Parathyroid adenoma (tissue), 2 donors: ENCODE results near the gene GALNT9.
"Not testable (repeated sequence)": the region's sequence is repeated elsewhere in the genome, so short reads cannot be mapped to it uniquely, and the experiment has no call there.

Source experiments
- H2AFZ ChIP-seq: fragments of 300-600 bp; sonication (generic); one replicate; pipeline ENCODE4 v1.7.0; 2017; ENCODE audit warnings: antibody characterized with exemption, mild to moderate bottlenecking
- H3K27ac ChIP-seq: fragments of 300-600 bp; sonication (generic); one replicate; pipeline ENCODE4 v1.7.0; 2017
- H3K27me3 ChIP-seq: fragments of 300-600 bp; sonication (generic); one replicate; pipeline ENCODE4 v1.7.0; 2017; ENCODE audit warnings: low read length; ENCODE audit not compliant: control insufficient read depth, insufficient read depth
- H3K36me3 ChIP-seq: fragments of 300-600 bp; sonication (generic); one replicate; pipeline ENCODE4 v1.7.0; 2017; ENCODE audit warnings: low read length; ENCODE audit not compliant: control insufficient read depth, insufficient read depth
- H3K4me1 ChIP-seq: fragments of 300-600 bp; sonication (generic); one replicate; pipeline ENCODE4 v1.7.0; 2017; ENCODE audit warnings: control low read depth
- H3K4me2 ChIP-seq: fragments of 300-600 bp; sonication (generic); one replicate; pipeline ENCODE4 v1.7.0; 2017; ENCODE audit warnings: low read length
- H3K4me3 ChIP-seq: fragments of 300-600 bp; sonication (generic); one replicate; pipeline ENCODE4 v1.7.0; 2017; ENCODE audit warnings: low read depth, low read length
- H3K79me2 ChIP-seq: fragments of 300-600 bp; sonication (generic); one replicate; pipeline ENCODE4 v1.7.0; 2017; ENCODE audit warnings: control low read depth
- H3K9ac ChIP-seq: fragments of 300-600 bp; sonication (generic); one replicate; pipeline ENCODE4 v1.7.0; 2017; ENCODE audit warnings: mild to moderate bottlenecking
- H3K9me3 ChIP-seq: fragments of 300-600 bp; sonication (generic); one replicate; pipeline ENCODE4 v1.7.0; 2017; ENCODE audit warnings: low read length; ENCODE audit not compliant: control insufficient read depth
- TF ChIP-seq, protein P1 (sequence below): fragments of 300-600 bp; sonication (generic); IDR thresholded peaks from one replicate; pipeline ENCODE4 v1.7.0; 2017; ENCODE audit warnings: antibody characterized with exemption, mild to moderate bottlenecking
- donor health status: primary hyperparathyroidism.

GALNT9 gene

DNA sequence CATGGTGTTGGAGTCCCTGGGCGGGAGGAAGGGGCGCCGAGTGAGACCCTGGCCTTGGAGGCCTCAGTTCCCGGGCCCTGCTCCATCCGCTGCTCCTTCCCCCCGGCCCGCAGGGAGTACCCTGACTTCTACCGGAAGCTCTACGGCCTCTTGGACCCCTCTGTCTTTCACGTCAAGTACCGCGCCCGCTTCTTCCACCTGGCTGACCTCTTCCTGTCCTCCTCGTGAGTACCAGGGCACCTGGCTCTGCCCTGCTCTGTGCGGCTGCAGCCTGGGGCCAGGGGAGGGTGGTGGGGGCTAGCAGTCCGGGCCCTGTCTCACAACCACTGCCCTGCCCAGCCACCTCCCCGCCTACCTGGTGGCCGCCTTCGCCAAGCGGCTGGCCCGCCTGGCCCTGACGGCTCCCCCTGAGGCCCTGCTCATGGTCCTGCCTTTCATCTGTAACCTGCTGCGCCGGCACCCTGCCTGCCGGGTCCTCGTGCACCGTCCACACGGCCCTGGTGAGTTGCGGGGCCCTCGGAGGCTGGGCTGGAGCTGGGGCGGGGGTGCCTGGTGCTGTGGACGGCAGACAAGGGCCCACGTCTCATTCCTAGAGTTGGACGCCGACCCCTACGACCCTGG is 178.1 kb downstream of the GALNT9 start:
- Histone ChIP-seq H3K79me2 (no peaks in the 10 kb centered on the region), H3K9ac (no peak overlapping the region), H3K4me2 (no peak overlapping the region), H3K36me3 (no peaks in the 10 kb centered on the region), H3K27me3 (no peaks in the 10 kb centered on the region), H3K27ac (no peak overlapping the region), H3K4me1 (no peaks in the 10 kb centered on the region), H2AFZ (no peak overlapping the region), H3K9me3 (no peaks in the 10 kb centered on the region), H3K4me3 (no peak overlapping the region)
- TF ChIP-seq, protein P1, sequence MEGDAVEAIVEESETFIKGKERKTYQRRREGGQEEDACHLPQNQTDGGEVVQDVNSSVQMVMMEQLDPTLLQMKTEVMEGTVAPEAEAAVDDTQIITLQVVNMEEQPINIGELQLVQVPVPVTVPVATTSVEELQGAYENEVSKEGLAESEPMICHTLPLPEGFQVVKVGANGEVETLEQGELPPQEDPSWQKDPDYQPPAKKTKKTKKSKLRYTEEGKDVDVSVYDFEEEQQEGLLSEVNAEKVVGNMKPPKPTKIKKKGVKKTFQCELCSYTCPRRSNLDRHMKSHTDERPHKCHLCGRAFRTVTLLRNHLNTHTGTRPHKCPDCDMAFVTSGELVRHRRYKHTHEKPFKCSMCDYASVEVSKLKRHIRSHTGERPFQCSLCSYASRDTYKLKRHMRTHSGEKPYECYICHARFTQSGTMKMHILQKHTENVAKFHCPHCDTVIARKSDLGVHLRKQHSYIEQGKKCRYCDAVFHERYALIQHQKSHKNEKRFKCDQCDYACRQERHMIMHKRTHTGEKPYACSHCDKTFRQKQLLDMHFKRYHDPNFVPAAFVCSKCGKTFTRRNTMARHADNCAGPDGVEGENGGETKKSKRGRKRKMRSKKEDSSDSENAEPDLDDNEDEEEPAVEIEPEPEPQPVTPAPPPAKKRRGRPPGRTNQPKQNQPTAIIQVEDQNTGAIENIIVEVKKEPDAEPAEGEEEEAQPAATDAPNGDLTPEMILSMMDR = no peak

DNA sequence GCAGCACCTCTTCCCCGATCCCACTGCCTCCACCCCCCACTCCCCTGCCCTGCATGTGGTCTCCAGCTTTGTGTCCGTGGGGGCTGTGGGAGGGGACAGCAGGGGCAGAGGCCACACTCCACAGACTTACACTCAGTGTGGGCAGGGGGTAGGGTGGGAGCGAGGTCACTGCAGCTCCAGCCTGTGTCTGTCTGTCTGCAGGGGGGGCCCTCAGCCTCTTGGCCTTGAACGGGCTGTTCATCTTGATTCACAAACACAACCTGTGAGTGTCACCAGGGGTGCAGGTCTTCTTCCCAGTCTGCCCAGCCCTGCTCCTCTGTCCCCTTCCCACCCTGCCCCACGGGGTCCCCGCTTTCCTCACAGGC is 178.6 kb downstream of the GALNT9 start:
- Histone ChIP-seq H3K4me2 (no peak overlapping the region), H3K27ac (no peak overlapping the region), H3K79me2 (no peaks in the 10 kb centered on the region), H2AFZ (no peak overlapping the region), H3K9me3 (no peaks in the 10 kb centered on the region), H3K9ac (no peak overlapping the region), H3K27me3 (no peaks in the 10 kb centered on the region), H3K36me3 (no peaks in the 10 kb centered on the region), H3K4me3 (no peak overlapping the region), H3K4me1 (no peaks in the 10 kb centered on the region)
- TF ChIP-seq, protein P1 = no peak

DNA sequence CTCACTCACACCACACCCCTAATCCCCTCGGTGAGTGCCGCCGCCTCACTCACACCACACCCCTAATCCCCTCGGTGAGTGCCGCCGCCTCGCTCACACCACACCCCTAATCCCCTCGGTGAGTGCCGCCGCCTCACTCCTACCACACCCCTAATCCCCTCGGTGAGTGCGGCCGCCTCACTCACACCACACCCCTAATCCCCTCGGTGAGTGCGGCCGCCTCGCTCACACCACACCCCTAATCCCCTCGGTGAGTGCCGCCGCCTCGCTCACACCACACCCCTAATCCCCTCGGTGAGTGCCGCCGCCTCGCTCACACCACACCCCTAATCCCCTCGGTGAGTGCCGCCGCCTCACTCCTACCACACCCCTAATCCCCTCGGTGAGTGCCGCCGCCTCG is 179.9 kb downstream of the GALNT9 start:
- not testable (repeated sequence) for H3K4me2 ChIP-seq, H3K9ac ChIP-seq, H2AFZ ChIP-seq, H3K36me3 ChIP-seq, H3K4me1 ChIP-seq, H3K27ac ChIP-seq, H3K79me2 ChIP-seq, H3K9me3 ChIP-seq, H3K27me3 ChIP-seq, H3K4me3 ChIP-seq

DNA sequence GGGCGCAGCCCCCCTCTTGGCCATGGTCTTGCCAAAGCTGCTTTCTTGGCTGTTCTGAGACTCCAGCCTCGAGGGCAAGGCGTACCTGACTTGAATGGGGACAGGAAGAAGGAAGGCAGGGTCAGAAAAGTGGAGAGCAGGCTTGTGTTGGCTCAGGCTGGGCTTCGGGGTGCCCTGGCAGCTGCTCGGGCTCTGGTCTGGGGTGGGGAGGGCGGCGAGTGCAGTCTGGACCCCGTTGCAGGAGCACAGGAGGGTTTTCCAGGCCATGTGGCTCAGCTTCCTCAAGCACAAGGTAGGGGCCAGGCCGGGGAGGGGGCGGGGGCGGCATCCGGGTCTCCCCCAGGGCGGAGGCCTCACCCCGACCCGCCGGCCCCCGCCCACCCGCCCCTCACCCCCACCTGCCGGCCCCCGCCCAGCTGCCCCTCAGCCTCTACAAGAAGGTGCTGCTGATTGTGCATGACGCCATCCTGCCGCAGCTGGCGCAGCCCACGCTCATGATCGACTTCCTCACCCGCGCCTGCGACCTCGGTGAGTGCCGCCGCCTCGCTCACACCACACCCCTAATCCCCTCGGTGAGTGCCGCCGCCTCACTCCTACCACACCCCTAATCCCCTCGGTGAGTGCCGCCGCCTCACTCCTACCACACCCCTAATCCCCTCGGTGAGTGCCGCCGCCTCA is 180.9 kb downstream of the GALNT9 start:
- Histone ChIP-seq H3K27me3 (no peaks in the 10 kb centered on the region), H3K27ac (no peak overlapping the region), H3K9ac (no peak overlapping the region), H3K36me3 (no peaks in the 10 kb centered on the region), H3K9me3 (no peaks in the 10 kb centered on the region), H3K4me3 (no peak overlapping the region), H3K79me2 (peaks cover 2% of the 10 kb centered on the region), H3K4me2 (no peak overlapping the region), H2AFZ (no peak overlapping the region), H3K4me1 (peaks cover 9% of the 10 kb centered on the region)
- TF ChIP-seq, protein P1 = no peak

DNA sequence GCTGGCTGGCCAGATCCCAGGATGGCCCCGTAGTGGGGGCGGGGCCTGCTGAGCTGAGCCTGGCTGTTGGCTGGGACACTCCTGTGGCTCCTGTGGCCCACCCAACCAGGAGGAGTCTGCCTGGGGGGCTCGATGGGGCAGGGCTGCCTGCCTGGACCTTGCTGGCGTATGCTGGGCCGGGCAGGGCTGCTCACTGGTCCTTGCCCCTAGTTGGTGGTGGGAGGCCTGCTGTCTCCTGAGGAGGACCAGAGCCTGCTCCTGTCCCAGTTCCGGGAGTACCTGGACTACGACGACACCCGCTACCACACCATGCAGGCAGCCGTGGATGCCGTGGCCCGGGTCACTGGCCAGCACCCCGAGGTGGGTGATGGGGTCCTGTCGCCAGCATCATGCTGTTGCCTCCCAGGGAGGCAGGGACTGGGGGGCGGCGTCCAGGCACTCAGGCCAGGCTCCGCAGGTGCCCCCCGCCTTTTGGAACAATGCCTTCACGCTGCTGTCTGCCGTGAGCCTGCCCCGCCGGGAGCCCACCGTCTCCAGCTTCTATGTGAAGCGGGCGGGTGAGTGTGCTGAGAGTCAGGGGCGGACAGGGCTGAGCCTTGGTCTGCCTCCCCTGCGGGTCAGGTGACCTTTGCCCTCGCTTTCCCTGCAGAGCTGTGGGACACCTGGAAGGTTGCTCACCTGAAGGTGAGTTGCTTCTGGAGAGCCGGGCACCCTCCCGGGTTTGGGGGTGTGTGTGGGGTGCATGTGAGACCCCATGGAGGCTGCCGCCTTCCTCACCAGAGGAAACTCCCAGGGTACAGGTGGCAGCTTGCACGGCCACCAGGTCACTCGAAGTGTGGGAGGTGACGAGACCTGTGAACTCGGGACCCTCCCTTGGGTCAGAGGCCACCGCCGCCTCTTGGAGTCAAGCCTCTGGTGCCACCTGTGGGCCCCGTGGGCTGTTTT is 181.7 kb downstream of the GALNT9 start:
- Histone ChIP-seq H3K27me3 (no peaks in the 10 kb centered on the region), H3K9me3 (no peaks in the 10 kb centered on the region), H3K4me3 (no peak overlapping the region), H3K9ac (no peak overlapping the region), H3K36me3 (no peaks in the 10 kb centered on the region), H3K4me2 (no peak overlapping the region), H3K27ac (no peak overlapping the region), H2AFZ (no peak overlapping the region), H3K4me1 (peaks cover 9% of the 10 kb centered on the region), H3K79me2 (peaks cover 3% of the 10 kb centered on the region)
- TF ChIP-seq, protein P1 = no peak
